GM19351 (cell line): ENCODE measurements around the gene IKZF3.
A peak's percentile ranks its signal among the peaks of the same experiment; 100 is the strongest.
"Not testable (repeated sequence)": the region's sequence is repeated elsewhere in the genome, so short reads cannot be mapped to it uniquely, and the experiment has no call there.

ENCODE experiments used
- ATAC-seq: cut with Tn5 transposase; IDR thresholded peaks from one replicate; pipeline ENCODE4 v1.9.1; 2021; ENCODE audit warnings: mild to moderate bottlenecking, moderate library complexity; ENCODE audit not compliant: unreplicated experiment

Gene IKZF3

DNA sequence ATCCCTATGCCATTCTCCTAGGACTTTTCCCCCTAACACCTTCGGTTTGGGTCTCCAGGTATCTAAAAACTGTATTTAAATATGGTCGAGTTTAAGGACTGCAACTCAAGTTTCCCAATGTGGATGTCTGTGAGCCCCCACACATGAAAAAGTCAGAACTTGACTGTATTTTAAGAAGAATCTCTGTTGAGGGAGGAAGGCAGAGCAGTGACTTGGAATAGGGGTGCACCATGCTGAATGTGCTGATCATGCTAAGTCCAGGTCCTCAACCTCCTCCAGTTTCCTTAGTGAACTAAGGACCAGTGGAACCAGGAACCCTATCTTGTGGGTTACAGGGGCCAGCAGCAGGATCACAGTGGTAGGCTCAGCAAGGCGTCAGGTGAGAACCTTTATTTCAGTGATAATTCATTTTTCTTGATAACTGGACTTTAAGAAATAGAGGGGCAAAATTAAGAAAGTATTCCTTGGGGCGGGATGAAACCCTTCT lies 106.9 kb downstream of the IKZF3 start:
- no peak for ATAC-seq

DNA sequence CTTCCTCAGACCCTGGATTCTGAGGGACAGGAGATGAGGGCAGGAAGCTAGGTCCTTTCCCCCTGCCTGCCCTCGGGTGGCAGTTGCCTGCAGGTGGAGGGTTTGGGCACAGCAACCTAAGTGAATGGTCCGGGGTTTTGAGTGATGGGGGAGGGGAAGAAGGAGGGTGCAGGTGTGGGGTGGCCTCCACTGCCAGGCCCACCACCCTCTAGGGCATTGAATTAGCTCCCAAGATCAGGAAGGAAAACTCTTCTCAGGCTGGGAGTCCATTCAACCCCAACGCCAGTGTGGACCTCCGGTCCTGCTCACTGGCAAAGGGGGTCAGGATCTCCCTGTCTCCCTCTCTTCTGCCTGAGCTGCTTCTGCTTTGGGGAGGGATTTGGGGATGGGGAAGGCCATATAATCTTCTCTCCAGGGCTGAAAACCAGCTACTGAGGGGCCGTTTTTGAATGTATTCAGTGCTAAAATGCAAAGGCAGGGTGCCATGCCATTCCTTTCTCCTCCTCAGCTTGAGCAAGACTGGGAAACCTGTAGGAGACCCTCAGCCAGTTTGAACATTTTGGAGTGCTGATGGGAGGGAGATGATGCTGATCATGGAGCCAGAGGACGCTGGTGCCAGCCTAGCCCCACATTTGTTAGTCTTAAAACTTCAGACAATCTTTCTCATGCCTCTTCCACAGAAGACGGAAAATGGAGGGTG lies 107.6 kb downstream of the IKZF3 start:
- no peak for ATAC-seq

DNA sequence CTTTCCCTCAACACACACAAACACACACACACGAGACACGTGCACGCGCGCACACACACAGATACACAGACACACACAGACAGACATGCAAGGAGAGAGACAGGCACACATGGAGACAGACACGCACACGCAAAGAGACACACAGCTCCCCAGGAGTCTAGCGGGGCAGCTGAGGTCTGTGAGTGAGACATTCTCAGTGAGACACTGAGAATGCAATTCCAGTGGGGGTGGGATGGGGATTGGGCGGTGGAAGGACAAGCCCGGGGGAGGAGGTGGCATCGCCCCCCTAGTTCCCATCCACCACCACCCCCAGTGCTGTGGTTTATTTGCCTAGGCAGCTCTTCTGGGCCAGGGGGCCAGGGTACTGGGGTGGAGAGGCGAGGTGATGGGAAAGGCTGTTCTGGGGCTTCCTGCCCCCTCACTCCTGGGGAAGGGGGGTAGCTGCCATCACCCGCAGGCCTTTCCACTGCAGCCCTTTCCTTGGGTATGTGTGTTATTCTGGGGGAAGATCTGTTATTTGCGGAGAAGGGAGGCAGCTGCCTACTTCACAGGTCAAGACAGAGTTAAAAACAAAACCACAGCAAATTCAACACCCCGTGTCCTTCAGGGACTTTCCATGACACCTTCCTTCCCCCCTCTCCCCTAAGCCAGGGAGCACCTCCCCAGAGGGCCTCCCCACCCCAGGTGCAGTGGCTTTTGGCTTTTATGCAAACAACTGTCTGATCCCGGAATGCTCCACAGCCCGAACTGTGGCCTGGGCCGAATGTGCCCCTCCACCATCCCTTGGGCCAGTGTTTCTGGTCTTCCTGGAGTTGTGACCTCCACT lies 108.3 kb downstream of the IKZF3 start:
- ATAC-seq, result no peak

DNA sequence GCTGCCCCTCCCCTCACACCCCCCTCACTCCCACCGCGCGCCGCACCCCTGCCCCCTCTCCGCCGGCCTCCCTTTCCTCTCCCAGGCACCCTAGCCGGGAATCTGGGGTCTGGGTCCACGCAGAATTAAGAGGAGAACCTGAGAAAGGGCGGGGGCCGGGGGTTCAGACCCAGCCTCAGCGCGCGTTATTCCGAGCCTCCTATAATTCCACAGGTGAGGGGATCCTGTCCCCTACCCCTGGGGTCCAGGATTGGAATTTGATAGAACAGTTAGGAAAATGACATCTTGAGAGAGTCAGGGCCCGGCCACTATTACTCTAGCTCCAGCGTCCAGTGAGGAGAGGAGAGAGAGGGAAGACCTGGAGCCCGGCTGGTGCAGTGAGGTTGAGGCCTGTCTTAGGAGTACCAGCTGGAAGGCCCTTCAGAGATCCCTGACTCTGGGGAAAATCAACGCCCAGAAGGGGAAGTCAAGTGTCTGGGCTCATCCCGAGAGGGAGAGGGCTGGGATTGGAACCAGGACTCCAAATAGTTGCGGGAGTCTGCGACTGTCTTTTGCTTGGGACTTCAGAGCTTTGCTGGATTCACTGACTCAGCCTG lies 109.1 kb downstream of the IKZF3 start:
- ATAC-seq, result no peak

DNA sequence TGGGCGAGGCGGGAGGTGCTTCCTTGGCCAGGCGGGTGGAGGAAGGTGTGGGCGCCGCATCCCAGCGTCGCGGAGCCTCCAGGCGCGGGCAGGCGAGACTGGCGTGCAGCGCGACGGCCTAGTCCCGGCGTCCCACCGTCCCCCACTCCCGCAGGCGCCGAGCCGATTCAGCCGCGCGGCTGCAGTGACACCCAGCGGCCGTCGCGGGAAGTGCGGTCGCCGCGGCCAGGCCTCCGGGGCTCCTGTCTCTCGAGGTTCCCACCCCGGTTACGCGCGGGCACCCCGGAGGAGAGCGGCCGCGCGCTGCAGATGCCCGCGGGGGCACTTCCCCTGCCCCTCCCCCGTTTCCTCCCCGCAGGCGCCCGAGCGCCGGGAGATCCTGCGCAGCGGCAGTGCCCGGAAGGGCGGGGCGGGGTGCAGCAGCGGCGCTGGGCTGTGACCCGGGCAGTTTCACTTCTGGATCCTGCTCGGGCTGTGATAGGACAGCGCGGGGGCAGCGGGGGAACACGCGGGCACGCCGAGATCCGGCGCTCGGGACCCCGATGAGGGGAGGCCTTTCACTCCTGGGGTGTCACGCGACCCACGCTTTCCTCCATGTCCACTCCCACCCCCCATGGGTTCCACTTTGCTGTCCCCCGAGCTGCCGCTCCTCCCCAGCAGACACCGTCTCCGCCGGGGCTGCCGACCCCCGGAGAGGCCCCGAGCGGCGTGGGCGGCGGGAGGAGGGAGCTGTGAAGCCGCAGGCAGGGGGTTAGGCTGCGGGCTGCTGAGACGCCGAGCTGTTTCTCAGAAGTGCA lies 109.8 kb downstream of the IKZF3 start:
- ATAC-seq, result peak; percentile 62

DNA sequence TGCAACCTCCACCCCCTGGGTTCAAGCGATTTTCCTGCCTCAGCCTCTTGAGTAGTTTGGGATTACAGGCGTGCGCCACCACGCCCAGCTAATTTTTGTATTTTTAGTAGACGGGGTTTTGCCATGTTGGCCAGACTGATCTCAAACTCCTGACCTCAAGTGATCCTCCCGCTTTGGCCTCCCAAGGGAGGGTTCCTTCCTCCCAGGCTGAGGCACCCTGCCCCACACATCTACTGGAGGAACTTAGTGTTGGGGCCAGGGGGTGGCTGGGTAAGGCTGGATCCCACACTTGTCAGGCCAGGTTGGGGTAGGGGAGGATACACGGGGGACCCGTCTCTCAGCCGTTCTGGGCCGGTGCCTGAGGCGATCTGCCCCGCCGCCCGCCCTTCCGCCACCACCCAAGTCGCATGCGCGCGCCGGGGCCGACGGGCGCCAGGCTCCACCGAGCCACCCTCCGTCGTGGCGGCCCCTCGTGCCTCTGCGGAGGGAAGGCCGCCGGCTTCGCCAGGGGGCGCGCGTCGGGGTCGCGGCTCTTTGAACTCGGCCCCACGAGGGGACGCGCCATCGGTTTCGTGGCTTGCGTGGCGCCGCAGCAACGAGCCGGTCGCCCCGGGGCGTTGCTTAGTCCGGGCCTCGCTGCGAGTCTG lies 110.5 kb downstream of the IKZF3 start:
- peak; percentile 8 for ATAC-seq

DNA sequence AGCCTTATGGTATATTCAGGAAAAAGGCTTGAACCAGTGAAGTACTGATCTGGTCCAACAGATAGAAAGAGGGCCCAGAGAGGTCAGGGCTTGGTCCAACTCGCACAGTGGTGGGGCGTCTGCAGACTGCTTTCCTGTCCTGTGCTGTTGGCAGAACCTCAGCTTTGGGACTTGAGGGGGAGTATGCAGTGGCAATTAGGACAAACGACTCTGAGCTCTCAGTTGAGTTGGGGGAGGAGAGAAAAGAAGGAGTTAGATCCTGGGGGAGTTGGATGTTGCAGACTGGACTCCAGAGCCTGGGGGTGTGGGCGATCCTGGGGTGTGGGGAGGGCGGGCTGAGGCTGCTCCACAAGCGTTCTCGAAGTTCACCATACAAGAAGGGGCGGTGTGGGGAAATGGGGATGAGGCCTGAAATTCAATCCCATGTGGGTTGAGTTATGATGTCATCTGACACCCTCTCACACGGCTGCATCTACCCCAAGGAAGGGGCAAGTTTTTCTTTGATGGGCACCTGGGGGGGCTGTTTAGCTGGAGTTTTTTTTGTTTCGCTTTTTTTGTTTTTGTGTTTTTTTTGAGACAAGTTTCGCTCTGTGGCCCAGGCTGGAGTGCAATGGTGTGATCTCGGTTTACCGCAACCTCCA lies 111.8 kb downstream of the IKZF3 start:
- no peak for ATAC-seq

DNA sequence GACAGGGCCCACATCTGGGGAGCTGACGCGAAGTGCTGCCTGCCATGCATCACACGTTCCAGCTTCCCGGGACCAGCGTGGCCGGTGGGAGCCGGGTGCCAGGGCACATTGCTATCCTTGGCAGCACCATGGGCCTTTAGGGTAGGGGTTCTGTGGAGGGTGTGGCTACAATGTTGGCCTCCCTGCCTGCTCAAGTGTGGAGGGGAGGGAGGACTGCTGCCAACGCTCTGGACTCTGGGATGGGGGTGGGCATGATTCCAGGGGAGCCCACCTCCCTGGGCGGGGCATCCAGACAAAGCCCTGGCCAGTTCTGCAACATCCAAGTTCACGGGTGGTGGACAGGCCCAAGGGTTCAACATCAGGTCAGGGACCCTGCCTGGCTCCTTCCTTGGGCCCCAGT lies 112.5 kb downstream of the IKZF3 start:
- no peak for ATAC-seq

DNA sequence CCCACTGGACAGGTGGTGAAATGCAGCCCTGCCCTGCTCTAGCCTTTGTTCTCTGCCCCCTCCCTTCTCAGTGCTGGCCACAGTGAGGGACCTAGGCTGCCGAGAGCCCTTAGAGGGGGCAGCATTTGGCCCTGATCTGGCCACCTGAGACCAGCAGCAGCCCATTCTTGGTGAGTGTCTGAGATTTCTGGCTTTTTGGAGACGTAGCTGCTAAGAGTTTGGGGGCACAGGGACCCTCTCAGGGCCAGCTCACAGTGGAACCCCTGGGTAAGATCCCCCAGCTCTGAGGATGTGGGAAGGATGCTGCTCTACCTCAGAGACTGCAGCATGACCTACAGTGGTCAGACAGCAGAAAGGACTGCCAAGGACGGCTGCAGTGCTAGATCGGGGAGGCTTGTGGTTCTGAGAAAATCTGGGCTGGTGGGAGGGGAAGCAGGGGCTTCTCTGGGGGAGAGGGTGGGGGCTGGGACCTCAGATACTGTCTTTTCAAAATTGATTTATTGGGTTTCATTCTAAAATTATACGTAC lies 113.0 kb downstream of the IKZF3 start:
- no peak for ATAC-seq

DNA sequence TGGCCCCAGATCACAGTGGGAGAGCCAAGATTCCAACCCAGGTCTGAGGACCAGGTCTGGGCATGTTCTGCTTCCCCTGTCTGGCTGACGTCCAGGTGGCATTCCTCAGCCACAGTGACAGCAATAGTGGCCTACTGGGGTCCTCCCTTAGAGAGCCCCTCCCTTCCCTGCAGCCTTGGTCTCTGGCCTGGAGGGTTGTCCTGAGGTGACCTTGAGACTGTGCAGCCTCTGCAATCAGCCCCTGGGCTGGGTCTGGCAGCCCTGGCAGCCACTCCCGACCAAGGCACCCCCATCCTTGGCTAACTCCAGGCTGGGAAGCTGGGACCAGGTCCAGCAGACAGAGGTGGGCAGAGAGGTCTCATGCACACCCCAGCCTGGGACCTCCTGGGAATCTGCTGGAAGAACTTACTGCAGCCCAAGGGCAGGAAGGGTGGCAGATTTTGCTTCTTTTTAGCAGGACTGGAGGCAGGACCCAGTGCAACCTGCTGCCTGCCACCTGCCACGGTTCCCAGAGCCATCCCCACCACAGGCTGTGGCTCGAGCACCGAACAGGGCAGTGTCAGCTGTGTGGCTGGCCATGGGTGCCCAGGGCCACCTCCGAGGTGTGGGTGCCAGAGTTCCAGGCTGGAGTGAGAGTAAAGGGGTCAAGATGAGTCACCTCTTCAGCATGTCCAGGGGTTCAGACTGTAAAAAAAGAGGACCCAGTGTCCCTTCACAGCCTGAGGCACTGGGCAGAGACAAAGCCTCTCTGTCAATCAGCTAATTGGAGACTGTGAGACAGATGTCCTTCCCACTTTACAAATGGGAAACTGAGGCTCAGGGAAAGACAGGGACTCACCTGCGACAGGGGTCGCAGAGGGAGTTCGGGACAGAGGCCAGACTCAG lies 113.7 kb downstream of the IKZF3 start:
- no peak for ATAC-seq

DNA sequence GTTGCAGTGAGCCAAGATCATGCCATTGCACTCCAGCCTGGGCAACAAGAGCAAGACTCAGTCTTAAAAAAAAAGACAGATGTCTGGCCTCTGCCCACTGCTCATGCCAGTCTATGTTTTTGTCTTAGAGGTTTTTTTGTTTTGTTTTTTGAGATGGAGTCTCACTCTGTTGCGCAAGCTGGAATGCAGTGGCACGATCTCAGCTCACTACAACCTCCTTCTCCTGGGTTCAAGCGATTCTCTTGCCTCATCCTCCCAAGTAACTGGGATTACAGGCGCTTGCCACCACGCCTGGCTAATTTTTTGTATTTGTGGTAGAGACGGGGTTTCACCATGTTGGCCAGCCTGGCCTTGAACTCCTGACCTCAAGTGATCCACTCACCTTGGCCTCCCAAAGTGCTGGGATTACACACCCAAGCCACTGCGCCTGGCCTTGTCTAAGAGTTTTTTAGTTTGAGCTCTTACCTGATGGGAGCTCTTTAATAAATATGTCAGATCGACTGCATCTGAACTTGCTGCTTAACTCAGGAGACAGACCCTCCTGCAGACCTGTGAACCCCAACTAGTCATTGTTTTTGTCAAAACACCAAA lies 115.6 kb downstream of the IKZF3 start:
- not testable (repeated sequence) for ATAC-seq

DNA sequence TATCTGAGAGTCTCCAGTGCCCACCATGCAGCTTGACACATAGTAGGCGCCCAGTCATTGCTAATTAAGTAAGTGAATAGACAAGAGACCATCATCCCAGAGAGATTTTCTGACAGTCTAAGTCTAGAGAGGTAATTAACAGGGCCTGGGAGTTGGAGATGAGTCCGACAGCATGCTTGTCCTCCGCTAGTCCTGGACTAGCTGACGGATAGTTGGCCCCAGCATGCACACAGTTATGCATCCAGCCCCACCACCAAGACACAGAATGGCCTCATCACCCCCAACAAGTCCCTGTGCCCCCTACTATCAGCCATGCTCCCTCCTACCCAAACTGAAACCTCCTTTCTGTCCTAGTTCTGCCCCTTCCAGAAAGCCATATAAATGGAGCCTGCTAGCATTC lies 116.4 kb downstream of the IKZF3 start:
- ATAC-seq, result no peak

DNA sequence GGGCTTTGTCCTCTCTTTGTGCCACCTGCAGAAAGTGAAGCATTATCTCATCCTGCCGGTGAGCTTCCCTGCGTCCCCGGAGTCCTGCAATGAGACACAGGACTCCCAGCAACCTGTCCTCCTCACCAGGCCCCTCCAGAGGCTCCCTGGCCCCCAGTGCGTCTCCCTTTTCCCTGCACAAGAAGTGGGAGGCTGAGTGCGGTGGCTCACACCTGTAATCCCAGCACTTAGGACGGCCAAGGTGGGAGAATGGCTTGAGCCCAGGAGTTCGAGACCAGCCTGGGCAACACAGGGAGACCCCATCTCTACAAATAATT lies 118.0 kb downstream of the IKZF3 start:
- no peak for ATAC-seq

DNA sequence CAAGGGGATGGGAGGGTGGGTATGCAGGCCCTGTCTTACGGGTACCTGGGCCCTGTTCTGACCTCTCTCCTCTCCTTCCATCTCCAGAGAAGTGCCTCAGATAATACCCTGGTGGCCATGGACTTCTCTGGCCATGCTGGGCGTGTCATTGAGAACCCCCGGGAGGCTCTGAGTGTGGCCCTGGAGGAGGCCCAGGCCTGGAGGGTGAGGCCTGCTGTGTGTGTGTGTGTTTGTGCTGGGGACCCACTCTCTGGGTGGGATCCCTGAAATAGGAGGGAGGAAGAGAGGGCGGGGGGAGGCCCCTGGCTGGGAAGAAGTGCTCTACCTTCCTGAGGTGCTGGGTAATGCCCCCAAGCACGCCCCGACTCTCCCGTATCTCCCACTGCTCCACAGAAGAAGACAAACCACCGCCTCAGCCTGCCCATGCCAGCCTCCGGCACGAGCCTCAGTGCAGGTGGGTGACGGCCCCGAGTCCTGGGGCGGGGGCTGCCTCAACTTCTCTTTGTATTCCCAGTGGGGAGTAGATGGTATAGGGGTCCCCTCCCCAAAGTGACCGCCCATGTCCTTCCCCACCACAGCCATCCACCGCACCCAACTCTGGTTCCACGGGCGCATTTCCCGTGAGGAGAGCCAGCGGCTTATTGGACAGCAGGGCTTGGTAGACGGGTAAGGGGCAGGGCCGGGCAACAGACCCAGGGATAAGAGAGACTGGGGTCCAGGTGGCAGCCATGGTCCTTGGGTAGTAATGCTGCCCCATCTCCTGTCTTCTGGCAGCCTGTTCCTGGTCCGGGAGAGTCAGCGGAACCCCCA lies 118.6 kb downstream of the IKZF3 start:
- ATAC-seq, result no peak

DNA sequence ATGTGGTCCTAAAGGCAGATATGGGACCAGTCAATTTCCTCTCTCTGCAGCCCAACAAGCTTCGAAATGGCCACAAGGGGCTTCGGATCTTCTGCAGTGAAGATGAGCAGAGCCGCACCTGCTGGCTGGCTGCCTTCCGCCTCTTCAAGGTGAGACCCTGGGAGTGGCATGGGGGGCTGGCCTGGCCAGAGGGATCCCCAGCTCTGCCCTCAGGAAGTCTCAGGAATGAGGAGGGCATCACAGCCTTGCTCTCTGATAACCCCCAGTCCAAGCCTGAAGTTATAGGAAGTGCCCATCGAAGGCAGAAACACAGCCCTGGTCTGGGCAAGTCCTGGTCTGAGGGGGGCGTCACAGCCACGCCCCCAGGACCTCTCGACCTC lies 119.3 kb downstream of the IKZF3 start:
- no peak for ATAC-seq

DNA sequence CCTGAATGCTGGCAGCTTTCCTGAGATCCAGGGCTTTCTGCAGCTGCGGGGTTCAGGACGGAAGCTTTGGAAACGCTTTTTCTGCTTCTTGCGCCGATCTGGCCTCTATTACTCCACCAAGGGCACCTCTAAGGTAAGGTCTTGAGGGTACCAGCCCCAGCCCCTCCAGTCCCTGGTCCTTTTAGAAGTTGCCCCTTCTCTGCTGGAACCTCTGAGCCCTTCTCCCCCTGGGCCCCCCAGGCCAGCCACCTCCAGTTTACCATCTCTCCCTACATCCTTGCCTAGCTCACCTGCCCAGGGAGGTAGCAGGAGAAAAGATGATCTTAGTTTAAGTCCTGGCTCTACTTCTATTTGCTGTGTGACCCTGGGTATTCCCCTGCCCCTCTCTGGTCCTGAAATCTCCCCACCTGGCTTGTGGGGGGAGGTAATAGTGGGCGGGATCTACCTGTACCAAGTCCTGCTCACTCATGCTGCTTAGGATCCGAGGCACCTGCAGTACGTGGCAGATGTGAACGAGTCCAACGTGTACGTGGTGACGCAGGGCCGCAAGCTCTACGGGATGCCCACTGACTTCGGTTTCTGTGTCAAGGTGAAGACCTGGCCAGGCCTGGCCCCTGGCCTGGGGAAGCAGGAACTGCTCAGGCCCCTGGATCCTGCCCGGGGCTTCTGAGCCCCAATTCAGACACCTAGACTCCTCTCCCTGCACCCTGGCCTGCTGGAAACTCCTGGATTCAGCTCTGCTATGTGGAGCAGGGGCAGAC lies 119.9 kb downstream of the IKZF3 start:
- no peak for ATAC-seq

DNA sequence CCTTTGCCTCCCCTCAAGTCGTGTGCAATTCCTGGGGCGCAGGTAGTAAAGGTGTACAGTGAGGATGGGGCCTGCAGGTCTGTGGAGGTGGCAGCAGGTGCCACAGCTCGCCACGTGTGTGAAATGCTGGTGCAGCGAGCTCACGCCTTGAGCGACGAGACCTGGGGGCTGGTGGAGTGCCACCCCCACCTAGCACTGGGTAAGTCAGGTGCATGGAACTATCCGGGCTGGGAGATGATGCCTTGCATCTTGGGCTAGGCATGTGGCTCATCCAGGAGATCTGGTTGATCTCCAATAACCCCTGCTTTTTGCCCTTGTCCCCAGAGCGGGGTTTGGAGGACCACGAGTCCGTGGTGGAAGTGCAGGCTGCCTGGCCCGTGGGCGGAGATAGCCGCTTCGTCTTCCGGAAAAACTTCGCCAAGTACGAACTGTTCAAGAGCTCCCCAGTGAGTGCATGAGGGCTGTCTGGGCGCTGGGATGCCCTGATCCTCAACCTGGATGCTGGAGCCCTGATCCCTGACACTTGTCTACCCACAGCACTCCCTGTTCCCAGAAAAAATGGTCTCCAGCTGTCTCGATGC lies 121.2 kb downstream of the IKZF3 start:
- no peak for ATAC-seq
